Measurements from ENCODE around the gene UROC1. TPM values are rescaled to one million over a fixed set of nuclear protein-coding genes. Genes with fewer than 3 reads are reported as not detected.

The UROC1 gene
- total RNA-seq, 2 donors from 2014 or later = not detected

- Histone ChIP-seq H3K4me3 (no peak overlapping the region), H3K9me3 (no peaks in the 10 kb centered on the region)
- ATAC-seq = no peak
Observed at GRCh38 chr3:126533506-126533905, 15.9 kb upstream of the UROC1 start.

GRCh38 chr3:126531051-126531330 is 13.4 kb upstream of the UROC1 start:
- Histone ChIP-seq H3K4me3 (no peak overlapping the region), H3K27me3 (no peaks in the 10 kb centered on the region), H3K4me1 (peaks cover 15% of the 10 kb centered on the region), H3K9me3 (no peaks in the 10 kb centered on the region), H3K27ac (peak overlapping the region in 1 of 4 donors; percentile 10), H3K36me3 (replicated peaks in 1 of 2; ENCODE audit: insufficient read depth in 1 of 2, low read depth in 2 of 2) (no peaks in the 10 kb centered on the region)
- 83 to 91% methylated on average over 6 of the region's 6 CpGs for WGBS, 2 donors
- no peak for ATAC-seq
- TF ChIP-seq CTCF (IDR thresholded peaks at IDR 0.05) (no peak), POLR2A (IDR thresholded peaks at IDR 0.05) (no peak)
- no peak for DNase-seq
- intact Hi-C loops (cut with DNase I) = no loop called here

More at GRCh38 chr3:126533506-126533905, 15.9 kb upstream of the UROC1 start:
- Histone ChIP-seq H3K27ac (no peak overlapping the region), H3K27me3 (no peaks in the 10 kb centered on the region), H3K36me3 (replicated peaks in 1 of 2; ENCODE audit: insufficient read depth in 1 of 2, low read depth in 2 of 2) (no peaks in the 10 kb centered on the region), H3K4me1 (peaks cover 12% of the 10 kb centered on the region)
- no peak for TF ChIP-seq CTCF (IDR thresholded peaks at IDR 0.05)
- no peak for TF ChIP-seq POLR2A (IDR thresholded peaks at IDR 0.05)
- no peak for DNase-seq
- intact Hi-C loops (cut with DNase I) = no loop called here

- Histone ChIP-seq H3K9me3 (no peaks in the 10 kb centered on the region), H3K4me1 (peaks cover 15% of the 10 kb centered on the region), H3K27me3 (no peaks in the 10 kb centered on the region), H3K4me3 (no peak overlapping the region), H3K27ac (peak overlapping the region in 1 of 4 donors; percentile 10), H3K36me3 (replicated peaks in 1 of 2; ENCODE audit: insufficient read depth in 1 of 2, low read depth in 2 of 2) (no peaks in the 10 kb centered on the region)
- no peak for ATAC-seq
- TF ChIP-seq CTCF (IDR thresholded peaks at IDR 0.05) = no peak
- peak in 1 of 3 donors; percentile 30 for TF ChIP-seq POLR2A (IDR thresholded peaks at IDR 0.05)
- intact Hi-C loops (cut with DNase I) = no loop called here
- 74 to 82% methylated on average over 7 to 17 of the region's 18 CpGs for WGBS, 2 donors
- peak in 2 of 4 donors; percentile 12 to 65 for DNase-seq
Observed at GRCh38 chr3:126530171-126531050, 12.8 kb upstream of the UROC1 start.

- TF ChIP-seq CTCF (IDR thresholded peaks at IDR 0.05) = no peak
- no peak for TF ChIP-seq POLR2A (IDR thresholded peaks at IDR 0.05)
- H3K4me1 ChIP-seq = peaks cover 18% of the 10 kb centered on the region
- H3K4me3 ChIP-seq = no peak overlapping the region
- ATAC-seq (no peak), DNase-seq (no peak)
- no peaks in the 10 kb centered on the region for H3K36me3 ChIP-seq (replicated peaks in 1 of 2; ENCODE audit: insufficient read depth in 1 of 2, low read depth in 2 of 2)
- H3K27ac ChIP-seq = peak overlapping the region in 1 of 4 donors; percentile 0
- no peaks in the 10 kb centered on the region for H3K9me3 ChIP-seq
- WGBS, 2 donors = 77 to 84% methylated on average over 6 of the region's 7 CpGs
- intact Hi-C loops (cut with DNase I) = loop anchor here (10.0 kb wide), 1 partner anchor 925 kb away; no protein-coding TSS in a partner anchor
- no peaks in the 10 kb centered on the region for H3K27me3 ChIP-seq
Observed at GRCh38 chr3:126529585-126530170, 12.1 kb upstream of the UROC1 start.

Data from body of pancreas (tissue), 4 donors.